Measurements from ENCODE around the gene UBE2E1. TPM values are rescaled to one million over a fixed set of nuclear protein-coding genes. Genes with fewer than 3 reads are reported as not detected.

Gene UBE2E1
- total and polyA plus RNA-seq, 2 donors (not counting 1 experiment from before 2014, with no cell fraction given): 129 to 174 TPM

- Histone ChIP-seq H3K79me2 (ENCODE audit: control insufficient read depth, insufficient read depth, low read length) (peaks cover 38% of the 10 kb centered on the region), H3K4me3 (replicated peaks in 1 of 4; ENCODE audit: control extremely low read depth in 1 of 4, insufficient read depth in 1 of 4, low read depth in 3 of 4, low read length in 4 of 4) (no peak overlapping the region), H3K9me3 (ENCODE audit: control insufficient read depth, insufficient read depth, low read depth, low read length) (no peaks in the 10 kb centered on the region), H3K27ac (ENCODE audit: insufficient read depth, low read length) (no peak overlapping the region), H3K4me2 (ENCODE audit: extremely low read depth, insufficient read depth, low read length) (no peak overlapping the region), H2AFZ (ENCODE audit: low read length) (no peak overlapping the region), H3K27me3 (ENCODE audit: control insufficient read depth, insufficient read depth, low read length) (no peaks in the 10 kb centered on the region), H3K4me1 (ENCODE audit: control insufficient read depth, extremely low read depth, insufficient read depth, low read length) (peaks cover 3% of the 10 kb centered on the region), H4K20me1 (ENCODE audit: control insufficient read depth, extremely low read depth, insufficient read depth, low read length) (peaks cover 3% of the 10 kb centered on the region), H3K36me3 (ENCODE audit: control insufficient read depth, insufficient read depth, low read length) (no peaks in the 10 kb centered on the region), H3K9ac (ENCODE audit: insufficient read depth, low read length) (no peak overlapping the region)
- TF ChIP-seq, protein P1, sequence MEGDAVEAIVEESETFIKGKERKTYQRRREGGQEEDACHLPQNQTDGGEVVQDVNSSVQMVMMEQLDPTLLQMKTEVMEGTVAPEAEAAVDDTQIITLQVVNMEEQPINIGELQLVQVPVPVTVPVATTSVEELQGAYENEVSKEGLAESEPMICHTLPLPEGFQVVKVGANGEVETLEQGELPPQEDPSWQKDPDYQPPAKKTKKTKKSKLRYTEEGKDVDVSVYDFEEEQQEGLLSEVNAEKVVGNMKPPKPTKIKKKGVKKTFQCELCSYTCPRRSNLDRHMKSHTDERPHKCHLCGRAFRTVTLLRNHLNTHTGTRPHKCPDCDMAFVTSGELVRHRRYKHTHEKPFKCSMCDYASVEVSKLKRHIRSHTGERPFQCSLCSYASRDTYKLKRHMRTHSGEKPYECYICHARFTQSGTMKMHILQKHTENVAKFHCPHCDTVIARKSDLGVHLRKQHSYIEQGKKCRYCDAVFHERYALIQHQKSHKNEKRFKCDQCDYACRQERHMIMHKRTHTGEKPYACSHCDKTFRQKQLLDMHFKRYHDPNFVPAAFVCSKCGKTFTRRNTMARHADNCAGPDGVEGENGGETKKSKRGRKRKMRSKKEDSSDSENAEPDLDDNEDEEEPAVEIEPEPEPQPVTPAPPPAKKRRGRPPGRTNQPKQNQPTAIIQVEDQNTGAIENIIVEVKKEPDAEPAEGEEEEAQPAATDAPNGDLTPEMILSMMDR (conservative IDR thresholded peaks at IDR 0.05 in 1 of 2, IDR thresholded peaks at IDR 0.05 in 1 of 2; ENCODE audit: low read depth in 1 of 2, low read length in 2 of 2): no peak
- TF ChIP-seq EZH2 (IDR thresholded peaks at IDR 0.05; ENCODE audit: low read length, missing control alignments): no peak
- no peak for DNase-seq (ENCODE audit: low read depth in 2 of 2)
Observed at GRCh38 chr3:23815879-23816278, 10.1 kb downstream of the UBE2E1 start.

DNA sequence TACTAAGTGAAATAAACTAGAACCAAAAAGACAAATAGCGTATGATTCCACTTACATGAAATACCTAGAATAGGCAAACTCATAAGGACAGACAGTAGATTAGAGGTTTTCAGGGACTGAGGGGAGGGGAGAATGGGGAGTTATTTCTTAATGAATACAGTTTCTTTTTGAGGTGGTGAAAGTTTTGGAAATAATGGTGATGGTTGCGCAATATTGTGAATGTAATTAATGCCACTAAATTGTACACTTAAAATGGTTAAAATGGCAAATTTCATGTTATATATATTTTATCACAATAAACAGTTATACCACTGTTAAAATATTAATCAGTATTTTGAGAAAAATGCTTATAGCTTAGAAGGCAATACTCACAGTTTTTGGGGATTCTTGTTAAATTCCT, 11.0 kb downstream of the UBE2E1 start:
- peaks cover 3% of the 10 kb centered on the region for H4K20me1 ChIP-seq (ENCODE audit: control insufficient read depth, extremely low read depth, insufficient read depth, low read length)
- no peak for DNase-seq (ENCODE audit: low read depth in 2 of 2)
- peaks cover 34% of the 10 kb centered on the region for H3K79me2 ChIP-seq (ENCODE audit: control insufficient read depth, insufficient read depth, low read length)
- TF ChIP-seq, protein P1 (conservative IDR thresholded peaks at IDR 0.05 in 1 of 2, IDR thresholded peaks at IDR 0.05 in 1 of 2; ENCODE audit: low read depth in 1 of 2, low read length in 2 of 2): no peak
- no peak for TF ChIP-seq EZH2 (IDR thresholded peaks at IDR 0.05; ENCODE audit: low read length, missing control alignments)
- no peak overlapping the region for H2AFZ ChIP-seq (ENCODE audit: low read length)
- no peaks in the 10 kb centered on the region for H3K4me1 ChIP-seq (ENCODE audit: control insufficient read depth, extremely low read depth, insufficient read depth, low read length)
- H3K27ac ChIP-seq (ENCODE audit: insufficient read depth, low read length): no peak overlapping the region
- no peak overlapping the region for H3K4me3 ChIP-seq (replicated peaks in 1 of 4; ENCODE audit: control extremely low read depth in 1 of 4, insufficient read depth in 1 of 4, low read depth in 3 of 4, low read length in 4 of 4)
- no peak overlapping the region for H3K4me2 ChIP-seq (ENCODE audit: extremely low read depth, insufficient read depth, low read length)
- H3K9ac ChIP-seq (ENCODE audit: insufficient read depth, low read length): no peak overlapping the region
- H3K36me3 ChIP-seq (ENCODE audit: control insufficient read depth, insufficient read depth, low read length): no peaks in the 10 kb centered on the region
- H3K27me3 ChIP-seq (ENCODE audit: control insufficient read depth, insufficient read depth, low read length): no peaks in the 10 kb centered on the region
- H3K9me3 ChIP-seq (ENCODE audit: control insufficient read depth, insufficient read depth, low read depth, low read length): no peaks in the 10 kb centered on the region

DNA sequence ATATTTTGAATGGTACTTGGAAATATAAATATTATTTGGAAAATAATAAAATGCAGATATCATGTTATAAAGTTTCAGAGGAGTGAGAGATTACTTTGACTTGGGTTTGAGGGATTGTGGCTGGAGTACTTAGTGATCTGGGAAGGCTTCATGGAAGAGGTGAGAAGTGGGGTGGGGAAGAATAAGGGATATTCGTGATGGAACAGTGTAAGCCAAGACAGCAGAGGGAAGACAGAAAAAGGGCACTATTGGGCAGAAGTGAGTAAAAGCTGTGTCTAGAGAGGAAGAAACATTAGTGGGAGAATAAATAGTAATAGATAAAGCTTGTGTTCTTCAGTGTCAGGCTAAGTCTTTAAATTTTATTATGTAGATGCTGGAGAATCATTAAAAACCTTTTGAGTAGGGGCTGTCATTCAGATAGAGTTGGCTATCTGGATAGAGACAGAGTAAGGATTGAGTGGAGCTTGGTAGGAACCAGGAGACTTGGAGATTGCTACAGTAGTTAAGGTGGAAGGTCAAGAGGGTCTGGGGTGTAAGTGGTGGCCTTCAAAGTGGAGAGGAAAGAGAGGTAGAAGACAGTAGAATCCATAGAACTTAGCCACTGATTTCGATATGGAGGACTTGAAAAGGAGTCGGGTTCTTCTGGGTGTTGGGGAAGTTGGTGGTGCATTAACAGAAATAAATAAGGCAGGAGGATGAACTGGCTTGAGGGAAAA, 11.9 kb downstream of the UBE2E1 start:
- Histone ChIP-seq H3K4me2 (ENCODE audit: extremely low read depth, insufficient read depth, low read length) (no peak overlapping the region), H3K9ac (ENCODE audit: insufficient read depth, low read length) (no peak overlapping the region), H3K27me3 (ENCODE audit: control insufficient read depth, insufficient read depth, low read length) (no peaks in the 10 kb centered on the region), H4K20me1 (ENCODE audit: control insufficient read depth, extremely low read depth, insufficient read depth, low read length) (peaks cover 3% of the 10 kb centered on the region), H3K4me1 (ENCODE audit: control insufficient read depth, extremely low read depth, insufficient read depth, low read length) (no peaks in the 10 kb centered on the region), H3K79me2 (ENCODE audit: control insufficient read depth, insufficient read depth, low read length) (peaks cover 29% of the 10 kb centered on the region), H3K9me3 (ENCODE audit: control insufficient read depth, insufficient read depth, low read depth, low read length) (no peaks in the 10 kb centered on the region), H3K4me3 (replicated peaks in 1 of 4; ENCODE audit: control extremely low read depth in 1 of 4, insufficient read depth in 1 of 4, low read depth in 3 of 4, low read length in 4 of 4) (no peak overlapping the region), H2AFZ (ENCODE audit: low read length) (no peak overlapping the region), H3K36me3 (ENCODE audit: control insufficient read depth, insufficient read depth, low read length) (no peaks in the 10 kb centered on the region), H3K27ac (ENCODE audit: insufficient read depth, low read length) (no peak overlapping the region)
- no peak for DNase-seq (ENCODE audit: low read depth in 2 of 2)
- no peak for TF ChIP-seq EZH2 (IDR thresholded peaks at IDR 0.05; ENCODE audit: low read length, missing control alignments)

Data from fibroblast of lung (primary cell).